Neural cell (in vitro differentiated cells): Measurements from ENCODE around the gene MED27. TPM values are rescaled to one million over a fixed set of nuclear protein-coding genes. Genes with fewer than 3 reads are reported as not detected.
A peak's percentile ranks its signal among the peaks of the same experiment; 100 is the strongest.

Experiments used
- H2AFZ ChIP-seq: fragments of 200-600, 300-800 bp; sonication (generic), shearing (Covaris generic); 2 replicates; pipeline ENCODE4 v1.6.0; 2014; ENCODE audit warnings: low read depth, mild to moderate bottlenecking, antibody characterized with exemption, low read length, moderate library complexity
- H3F3A ChIP-seq: fragments of 200-600 bp; shearing (Covaris generic); 2 replicates; pipeline ENCODE4 v1.6.1; 2016; ENCODE audit warnings: mild to moderate bottlenecking, moderate library complexity, mixed read lengths, antibody characterized with exemption, low read length; ENCODE audit not compliant: insufficient read depth, poor library complexity, severe bottlenecking
- H3K27ac ChIP-seq: fragments of 200-600, 300-800 bp; sonication (generic), shearing (Covaris generic); 2 replicates; pipeline ENCODE4 v1.5.1; 2014; ENCODE audit warnings: mild to moderate bottlenecking, low read length, moderate library complexity
- H3K27me3 ChIP-seq: fragments of 300-800, 200-600 bp; sonication (generic), shearing (Covaris generic); 2 replicates; pipeline ENCODE4 v1.6.0; 2014; ENCODE audit warnings: mild to moderate bottlenecking, low read depth, low read length, moderate library complexity; ENCODE audit not compliant: insufficient read depth
- H3K36me3 ChIP-seq: fragments of 300-800, 200-600 bp; sonication (generic), shearing (Covaris generic); 2 replicates; pipeline ENCODE4 v1.5.1; 2014; ENCODE audit warnings: mild to moderate bottlenecking, antibody characterized with exemption, low read length, moderate library complexity; ENCODE audit not compliant: insufficient read depth
- H3K4me2 ChIP-seq: fragments of 300-800, 200-600 bp; sonication (generic), shearing (Covaris generic); 2 replicates; pipeline ENCODE4 v1.6.0; 2014; ENCODE audit warnings: mild to moderate bottlenecking, low read length
- H3K4me3 ChIP-seq: fragments of 300-800, 200-600 bp; sonication (generic), shearing (Covaris generic); 2 replicates; pipeline ENCODE4 v1.5.1; 2014; ENCODE audit warnings: mild to moderate bottlenecking, low read length, moderate library complexity
- H3K79me2 ChIP-seq: fragments of 200-600 bp; shearing (Covaris generic); replicated peaks from 2 replicates; pipeline ENCODE4 v1.6.0; 2014; ENCODE audit warnings: mild to moderate bottlenecking, low read length, moderate library complexity; ENCODE audit not compliant: insufficient read depth
- H3K9ac ChIP-seq: fragments of 300-800, 200-600 bp; sonication (generic), shearing (Covaris generic); 2 replicates; pipeline ENCODE4 v1.6.1; 2016; ENCODE audit warnings: mild to moderate bottlenecking, low read length, mixed read lengths
- H3K9me2 ChIP-seq: fragments of 200-600 bp; shearing (Covaris generic); 2 replicates; pipeline ENCODE4 v1.6.1; 2016; ENCODE audit warnings: mild to moderate bottlenecking, low read length, mixed read lengths; ENCODE audit not compliant: insufficient read depth
- H3K9me3 ChIP-seq: fragments of 200-600, 300-800 bp; sonication (generic), shearing (Covaris generic); 2 replicates; pipeline ENCODE4 v1.6.1; 2016; ENCODE audit warnings: mild to moderate bottlenecking, mixed run types, low read length, moderate library complexity, mixed read lengths
- H4K20me1 ChIP-seq: fragments of 200-600 bp; shearing (Covaris generic); 2 replicates; pipeline ENCODE4 v1.6.1; 2016; ENCODE audit warnings: mild to moderate bottlenecking, mixed run types; ENCODE audit not compliant: insufficient read depth
- EP300 ChIP-seq: fragments of 450-650 bp; conservative IDR thresholded peaks from 2 replicates; pipeline ENCODE4 v1.6.1; 2014; ENCODE audit warnings: antibody characterized with exemption, mild to moderate bottlenecking, moderate library complexity; ENCODE audit not compliant: poor library complexity, severe bottlenecking
- EZH2 ChIP-seq: fragments of 200-600, 300-800 bp; shearing (Covaris generic), sonication (generic); IDR thresholded peaks from 2 replicates; pipeline ENCODE4 v1.6.1; 2014; ENCODE audit warnings: antibody characterized with exemption, low read length, borderline replicate concordance, mild to moderate bottlenecking; ENCODE audit not compliant: insufficient read depth, poor library complexity, severe bottlenecking
- MXI1 ChIP-seq: fragments of 450-650 bp; conservative IDR thresholded peaks from 2 replicates; pipeline ENCODE4 v1.6.1; 2014; ENCODE audit warnings: antibody characterized with exemption, mild to moderate bottlenecking; ENCODE audit not compliant: poor library complexity, severe bottlenecking
- POLR2AphosphoS5 ChIP-seq: IDR thresholded peaks from 2 replicates; pipeline ENCODE4 v1.6.1; 2012
- RAD21 ChIP-seq: fragments of 450-650 bp; conservative IDR thresholded peaks from 2 replicates; pipeline ENCODE4 v1.6.1; 2014; ENCODE audit warnings: antibody characterized with exemption, mild to moderate bottlenecking, moderate library complexity
- SMC3 ChIP-seq: fragments of 450-650 bp; conservative IDR thresholded peaks from 2 replicates; pipeline ENCODE4 v1.6.1; 2014; ENCODE audit warnings: antibody characterized with exemption, mild to moderate bottlenecking, moderate library complexity; ENCODE audit not compliant: poor library complexity
- TAF1 ChIP-seq: IDR thresholded peaks from 2 replicates; pipeline ENCODE4 v1.6.1; 2012; ENCODE audit warnings: low read depth
- polyA plus RNA-seq: library from polyadenylated mRNA; depleted of rRNA; stranded (reverse); fragments of >200 nt; gene quantifications from 2 replicates; pipeline ENCODE4 v1.2.3, GENCODE V29; 2014
- TF ChIP-seq, protein P1 (sequence below): IDR thresholded peaks from 2 replicates; pipeline ENCODE4 v1.6.1; 2012; ENCODE audit warnings: borderline replicate concordance
- TF ChIP-seq, protein P2 (sequence below): fragments of 450-650 bp; IDR thresholded peaks from 2 replicates; pipeline ENCODE4 v1.5.1; 2014; ENCODE audit warnings: antibody characterized with exemption, mild to moderate bottlenecking, moderate library complexity; ENCODE audit not compliant: poor library complexity, severe bottlenecking

MED27 gene
- polyA plus RNA-seq, 1 donor from 2014 or later = 7.5 TPM

DNA sequence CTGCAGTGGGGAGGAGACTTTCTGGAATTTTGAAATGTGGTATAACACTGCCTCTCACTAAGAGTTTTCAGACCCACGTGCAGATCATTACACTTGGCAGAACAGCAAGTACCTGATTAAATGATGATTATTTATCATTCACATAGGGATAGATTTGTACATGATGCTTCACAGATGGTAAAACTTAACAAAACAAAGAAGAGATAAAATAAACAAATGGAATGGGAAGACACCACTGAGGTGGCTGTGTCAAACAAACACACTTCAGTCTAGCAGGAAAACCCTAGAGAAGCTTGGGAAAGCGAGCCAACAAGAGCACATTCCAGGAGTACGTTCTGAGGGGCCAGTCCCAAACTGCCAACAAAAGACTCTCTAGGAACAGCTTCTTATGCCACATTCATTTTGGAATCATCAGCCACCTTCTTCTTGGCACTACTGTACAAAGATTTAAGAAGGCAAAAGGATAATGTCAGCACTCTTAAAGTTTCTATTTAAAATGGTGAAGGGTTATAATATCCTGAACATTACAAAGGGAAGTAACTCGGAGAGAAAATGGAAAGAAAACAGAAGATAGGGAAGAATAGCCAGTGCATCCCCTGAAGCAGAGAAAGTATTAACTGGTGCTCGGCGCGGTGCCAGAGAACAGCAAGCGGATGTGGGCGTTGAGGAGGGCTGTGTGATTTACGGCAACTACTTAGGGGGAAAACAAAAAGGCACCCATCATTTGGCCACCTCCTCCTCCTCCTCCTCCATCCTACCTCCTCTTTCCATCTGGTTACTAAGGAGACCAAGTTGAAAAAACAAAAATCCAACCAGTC is 1.6 kb downstream of the MED27 start:
- peak overlapping the region; percentile 97 for H3K4me3 ChIP-seq
- H3K9ac ChIP-seq = no peak overlapping the region

DNA sequence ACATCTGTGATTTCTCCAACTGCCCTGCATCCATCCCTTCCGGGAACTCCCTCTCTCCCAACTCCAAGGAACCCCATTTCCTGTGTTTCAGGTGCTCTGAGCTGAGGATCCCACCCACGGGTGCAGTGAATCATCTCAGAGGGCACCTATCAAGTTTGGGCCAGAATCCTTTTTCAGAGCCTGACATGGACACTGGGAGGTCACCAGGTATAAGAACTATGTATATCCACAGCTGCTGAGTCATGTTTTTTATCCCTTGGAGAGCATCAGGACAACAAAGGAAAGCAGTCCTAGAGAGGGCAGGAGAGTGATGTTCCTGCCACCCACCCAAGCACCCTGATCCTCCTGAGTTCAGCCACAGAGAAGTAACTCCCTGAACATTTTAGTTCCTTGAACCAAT is 3.8 kb downstream of the MED27 start:
- Histone ChIP-seq H3K4me3 (peak overlapping the region; percentile 97), H3F3A (no peaks in the 10 kb centered on the region), H3K9ac (no peak overlapping the region), H3K27me3 (no peaks in the 10 kb centered on the region), H3K9me3 (no peaks in the 10 kb centered on the region), H3K36me3 (no peaks in the 10 kb centered on the region), H3K4me2 (no peak overlapping the region), H3K9me2 (no peaks in the 10 kb centered on the region), H3K79me2 (peaks cover 38% of the 10 kb centered on the region), H3K27ac (no peak overlapping the region), H4K20me1 (no peaks in the 10 kb centered on the region), H2AFZ (no peak overlapping the region)
- TF ChIP-seq, protein P1, sequence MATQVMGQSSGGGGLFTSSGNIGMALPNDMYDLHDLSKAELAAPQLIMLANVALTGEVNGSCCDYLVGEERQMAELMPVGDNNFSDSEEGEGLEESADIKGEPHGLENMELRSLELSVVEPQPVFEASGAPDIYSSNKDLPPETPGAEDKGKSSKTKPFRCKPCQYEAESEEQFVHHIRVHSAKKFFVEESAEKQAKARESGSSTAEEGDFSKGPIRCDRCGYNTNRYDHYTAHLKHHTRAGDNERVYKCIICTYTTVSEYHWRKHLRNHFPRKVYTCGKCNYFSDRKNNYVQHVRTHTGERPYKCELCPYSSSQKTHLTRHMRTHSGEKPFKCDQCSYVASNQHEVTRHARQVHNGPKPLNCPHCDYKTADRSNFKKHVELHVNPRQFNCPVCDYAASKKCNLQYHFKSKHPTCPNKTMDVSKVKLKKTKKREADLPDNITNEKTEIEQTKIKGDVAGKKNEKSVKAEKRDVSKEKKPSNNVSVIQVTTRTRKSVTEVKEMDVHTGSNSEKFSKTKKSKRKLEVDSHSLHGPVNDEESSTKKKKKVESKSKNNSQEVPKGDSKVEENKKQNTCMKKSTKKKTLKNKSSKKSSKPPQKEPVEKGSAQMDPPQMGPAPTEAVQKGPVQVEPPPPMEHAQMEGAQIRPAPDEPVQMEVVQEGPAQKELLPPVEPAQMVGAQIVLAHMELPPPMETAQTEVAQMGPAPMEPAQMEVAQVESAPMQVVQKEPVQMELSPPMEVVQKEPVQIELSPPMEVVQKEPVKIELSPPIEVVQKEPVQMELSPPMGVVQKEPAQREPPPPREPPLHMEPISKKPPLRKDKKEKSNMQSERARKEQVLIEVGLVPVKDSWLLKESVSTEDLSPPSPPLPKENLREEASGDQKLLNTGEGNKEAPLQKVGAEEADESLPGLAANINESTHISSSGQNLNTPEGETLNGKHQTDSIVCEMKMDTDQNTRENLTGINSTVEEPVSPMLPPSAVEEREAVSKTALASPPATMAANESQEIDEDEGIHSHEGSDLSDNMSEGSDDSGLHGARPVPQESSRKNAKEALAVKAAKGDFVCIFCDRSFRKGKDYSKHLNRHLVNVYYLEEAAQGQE = no peak
- TF ChIP-seq EZH2 (no peak), SMC3 (no peak), POLR2AphosphoS5 (no peak), EP300 (no peak), TAF1 (no peak), RAD21 (no peak), MXI1 (no peak)
- TF ChIP-seq, protein P2, sequence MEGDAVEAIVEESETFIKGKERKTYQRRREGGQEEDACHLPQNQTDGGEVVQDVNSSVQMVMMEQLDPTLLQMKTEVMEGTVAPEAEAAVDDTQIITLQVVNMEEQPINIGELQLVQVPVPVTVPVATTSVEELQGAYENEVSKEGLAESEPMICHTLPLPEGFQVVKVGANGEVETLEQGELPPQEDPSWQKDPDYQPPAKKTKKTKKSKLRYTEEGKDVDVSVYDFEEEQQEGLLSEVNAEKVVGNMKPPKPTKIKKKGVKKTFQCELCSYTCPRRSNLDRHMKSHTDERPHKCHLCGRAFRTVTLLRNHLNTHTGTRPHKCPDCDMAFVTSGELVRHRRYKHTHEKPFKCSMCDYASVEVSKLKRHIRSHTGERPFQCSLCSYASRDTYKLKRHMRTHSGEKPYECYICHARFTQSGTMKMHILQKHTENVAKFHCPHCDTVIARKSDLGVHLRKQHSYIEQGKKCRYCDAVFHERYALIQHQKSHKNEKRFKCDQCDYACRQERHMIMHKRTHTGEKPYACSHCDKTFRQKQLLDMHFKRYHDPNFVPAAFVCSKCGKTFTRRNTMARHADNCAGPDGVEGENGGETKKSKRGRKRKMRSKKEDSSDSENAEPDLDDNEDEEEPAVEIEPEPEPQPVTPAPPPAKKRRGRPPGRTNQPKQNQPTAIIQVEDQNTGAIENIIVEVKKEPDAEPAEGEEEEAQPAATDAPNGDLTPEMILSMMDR = no peak

More for the DNA sequence above, 1.6 kb downstream of the MED27 start:
- no peaks in the 10 kb centered on the region for H3K27me3 ChIP-seq
- H3K79me2 ChIP-seq = peaks cover 29% of the 10 kb centered on the region
- no peak overlapping the region for H2AFZ ChIP-seq
- TF ChIP-seq SMC3 (no peak), EP300 (no peak), TAF1 (no peak), RAD21 (no peak), EZH2 (no peak), POLR2AphosphoS5 (no peak), MXI1 (no peak)
- TF ChIP-seq, protein P2 = no peak
- TF ChIP-seq, protein P1 = no peak
- no peaks in the 10 kb centered on the region for H3K9me3 ChIP-seq
- no peaks in the 10 kb centered on the region for H3F3A ChIP-seq
- no peaks in the 10 kb centered on the region for H3K36me3 ChIP-seq
- no peak overlapping the region for H3K27ac ChIP-seq
- no peaks in the 10 kb centered on the region for H3K9me2 ChIP-seq
- no peaks in the 10 kb centered on the region for H4K20me1 ChIP-seq
- H3K4me2 ChIP-seq = peak overlapping the region; percentile 95
